Measurements from ENCODE around the gene STARD7.

STARD7 gene

GRCh38 chr2:96151595-96152303 is 56.9 kb downstream of the STARD7 start:
- Histone ChIP-seq H4K20me1 (ENCODE audit: insufficient read depth) (no peaks in the 10 kb centered on the region), H3K36me3 (ENCODE audit: insufficient read depth) (no peaks in the 10 kb centered on the region), H3K9ac (no peak overlapping the region), H3K79me2 (ENCODE audit: insufficient read depth, low read depth) (no peaks in the 10 kb centered on the region), H2AFZ (ENCODE audit: low read depth) (no peak overlapping the region), H3K27me3 (ENCODE audit: insufficient read depth, low read depth) (no peaks in the 10 kb centered on the region), H3K4me3 (IDR thresholded peaks at IDR 0.05; ENCODE audit: insufficient read depth, low read depth, low read length) (no peak overlapping the region), H3K4me2 (no peak overlapping the region), H3K4me1 (ENCODE audit: low read depth, poor library complexity, severe bottlenecking) (peaks cover 28% of the 10 kb centered on the region), H3K27ac (no peak overlapping the region)
- TF ChIP-seq, protein P1, sequence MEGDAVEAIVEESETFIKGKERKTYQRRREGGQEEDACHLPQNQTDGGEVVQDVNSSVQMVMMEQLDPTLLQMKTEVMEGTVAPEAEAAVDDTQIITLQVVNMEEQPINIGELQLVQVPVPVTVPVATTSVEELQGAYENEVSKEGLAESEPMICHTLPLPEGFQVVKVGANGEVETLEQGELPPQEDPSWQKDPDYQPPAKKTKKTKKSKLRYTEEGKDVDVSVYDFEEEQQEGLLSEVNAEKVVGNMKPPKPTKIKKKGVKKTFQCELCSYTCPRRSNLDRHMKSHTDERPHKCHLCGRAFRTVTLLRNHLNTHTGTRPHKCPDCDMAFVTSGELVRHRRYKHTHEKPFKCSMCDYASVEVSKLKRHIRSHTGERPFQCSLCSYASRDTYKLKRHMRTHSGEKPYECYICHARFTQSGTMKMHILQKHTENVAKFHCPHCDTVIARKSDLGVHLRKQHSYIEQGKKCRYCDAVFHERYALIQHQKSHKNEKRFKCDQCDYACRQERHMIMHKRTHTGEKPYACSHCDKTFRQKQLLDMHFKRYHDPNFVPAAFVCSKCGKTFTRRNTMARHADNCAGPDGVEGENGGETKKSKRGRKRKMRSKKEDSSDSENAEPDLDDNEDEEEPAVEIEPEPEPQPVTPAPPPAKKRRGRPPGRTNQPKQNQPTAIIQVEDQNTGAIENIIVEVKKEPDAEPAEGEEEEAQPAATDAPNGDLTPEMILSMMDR (conservative IDR thresholded peaks at IDR 0.05; ENCODE audit: low read depth, low read length) = no peak

- no peaks in the 10 kb centered on the region for H3K36me3 ChIP-seq (ENCODE audit: insufficient read depth)
- peaks cover 24% of the 10 kb centered on the region for H3K4me1 ChIP-seq (ENCODE audit: low read depth, poor library complexity, severe bottlenecking)
- no peak overlapping the region for H2AFZ ChIP-seq (ENCODE audit: low read depth)
- H4K20me1 ChIP-seq (ENCODE audit: insufficient read depth) = no peaks in the 10 kb centered on the region
- no peak overlapping the region for H3K27ac ChIP-seq
- H3K27me3 ChIP-seq (ENCODE audit: insufficient read depth, low read depth) = no peaks in the 10 kb centered on the region
- H3K4me3 ChIP-seq (IDR thresholded peaks at IDR 0.05; ENCODE audit: insufficient read depth, low read depth, low read length) = no peak overlapping the region
- TF ChIP-seq, protein P1 (conservative IDR thresholded peaks at IDR 0.05; ENCODE audit: low read depth, low read length) = no peak
- H3K4me2 ChIP-seq = no peak overlapping the region
- H3K9ac ChIP-seq = no peak overlapping the region
- no peaks in the 10 kb centered on the region for H3K79me2 ChIP-seq (ENCODE audit: insufficient read depth, low read depth)
These were observed 57.6 kb downstream of the STARD7 start for GRCh38 chr2:96150791-96151594.

- Histone ChIP-seq H3K27me3 (ENCODE audit: insufficient read depth, low read depth) (no peaks in the 10 kb centered on the region), H3K4me2 (no peak overlapping the region), H3K36me3 (ENCODE audit: insufficient read depth) (no peaks in the 10 kb centered on the region), H3K9ac (no peak overlapping the region), H3K4me3 (IDR thresholded peaks at IDR 0.05; ENCODE audit: insufficient read depth, low read depth, low read length) (no peak overlapping the region), H4K20me1 (ENCODE audit: insufficient read depth) (no peaks in the 10 kb centered on the region), H2AFZ (ENCODE audit: low read depth) (no peak overlapping the region), H3K79me2 (ENCODE audit: insufficient read depth, low read depth) (no peaks in the 10 kb centered on the region), H3K27ac (no peak overlapping the region), H3K4me1 (ENCODE audit: low read depth, poor library complexity, severe bottlenecking) (peaks cover 18% of the 10 kb centered on the region)
- TF ChIP-seq, protein P1 (conservative IDR thresholded peaks at IDR 0.05; ENCODE audit: low read depth, low read length) = no peak
These were observed 58.5 kb downstream of the STARD7 start for GRCh38 chr2:96150007-96150640.

DNA sequence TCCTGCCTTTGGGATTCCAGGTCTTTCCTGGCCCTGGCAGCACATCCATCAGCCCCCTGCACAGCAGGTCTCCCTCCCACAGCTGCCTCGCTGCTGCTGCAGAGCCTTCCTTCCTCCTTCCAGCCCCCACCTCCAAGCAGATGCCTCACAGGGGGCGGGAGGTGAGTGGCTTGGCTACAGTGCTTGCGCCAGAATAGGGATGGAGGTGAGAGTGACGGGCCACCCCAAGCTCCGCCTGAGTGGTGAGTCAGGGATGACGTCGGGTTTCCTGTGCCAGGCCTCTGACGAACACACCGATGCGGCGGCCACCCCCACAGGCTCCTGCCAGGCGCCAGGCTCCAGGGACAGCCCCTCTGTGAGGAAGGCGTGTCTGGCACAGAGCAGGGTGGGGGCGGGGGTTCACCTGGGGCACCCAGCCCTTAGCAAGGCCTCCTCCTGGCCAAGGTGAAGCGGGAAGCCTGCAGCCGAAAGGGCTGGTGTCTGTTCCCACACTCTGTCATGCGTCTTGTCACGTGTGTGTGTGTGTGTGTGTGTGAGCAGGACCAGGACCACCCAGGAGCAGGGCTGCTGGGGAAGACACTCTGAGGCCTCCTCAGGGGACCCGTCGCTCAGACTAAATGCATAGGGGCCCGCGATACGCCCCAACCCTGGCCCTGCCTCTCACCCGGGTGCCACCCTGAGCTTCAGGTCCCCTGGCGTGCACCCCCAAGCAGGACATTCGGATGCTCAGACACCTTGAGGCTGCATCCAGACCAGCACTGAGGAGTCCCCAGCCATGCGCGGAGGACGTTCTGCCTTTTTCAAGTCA is 60.0 kb downstream of the STARD7 start:
- peaks cover 21% of the 10 kb centered on the region for H3K4me1 ChIP-seq (ENCODE audit: low read depth, poor library complexity, severe bottlenecking)
- no peak overlapping the region for H3K9ac ChIP-seq
- H3K27ac ChIP-seq = no peak overlapping the region
- no peak overlapping the region for H2AFZ ChIP-seq (ENCODE audit: low read depth)
- H3K36me3 ChIP-seq (ENCODE audit: insufficient read depth) = peaks cover 4% of the 10 kb centered on the region; the same call in 1 of the 2 replicates
- H3K4me2 ChIP-seq = no peak overlapping the region
- TF ChIP-seq, protein P1 (conservative IDR thresholded peaks at IDR 0.05; ENCODE audit: low read depth, low read length) = no peak
- H3K27me3 ChIP-seq (ENCODE audit: insufficient read depth, low read depth) = no peaks in the 10 kb centered on the region
- H3K4me3 ChIP-seq (IDR thresholded peaks at IDR 0.05; ENCODE audit: insufficient read depth, low read depth, low read length) = no peak overlapping the region
- no peaks in the 10 kb centered on the region for H4K20me1 ChIP-seq (ENCODE audit: insufficient read depth)
- H3K79me2 ChIP-seq (ENCODE audit: insufficient read depth, low read depth) = peaks cover 12% of the 10 kb centered on the region

All from KMS-11 (cell line).